Mesenchymal stem cell (in vitro differentiated cells and primary cell): ENCODE results near the gene PIP5K1B.
A peak's percentile ranks its signal among the peaks of the same experiment; 100 is the strongest.

ENCODE experiments used
- DNase-seq: peaks from one replicate; pipeline ENCODE4 v3.0.0-alpha.2; 2013
- H2AFZ ChIP-seq: one replicate; pipeline ENCODE4 v1.6.1; 2013; ENCODE audit warnings: low read depth, mild to moderate bottlenecking, control low read depth, inconsistent platforms, low read length, moderate library complexity
- H2AK5ac ChIP-seq: 2 replicates; pipeline ENCODE4 v1.6.1; 2013; ENCODE audit warnings: low read length, moderate library complexity, mild to moderate bottlenecking, inconsistent platforms; ENCODE audit not compliant: severe bottlenecking
- H2BK120ac ChIP-seq: one replicate; pipeline ENCODE4 v1.6.1; 2013; ENCODE audit warnings: low read depth, mild to moderate bottlenecking, inconsistent platforms, low read length, moderate library complexity
- H2BK12ac ChIP-seq, 2 experiments: one replicate each; pipeline ENCODE4 v1.6.1; 2013; ENCODE audit warnings: inconsistent platforms in 2 of 2, low read length in 2 of 2, mild to moderate bottlenecking in 2 of 2, moderate library complexity in 2 of 2, control low read depth in 1 of 2
- H2BK15ac ChIP-seq: one replicate; pipeline ENCODE4 v1.6.1; 2013; ENCODE audit warnings: mild to moderate bottlenecking, low read depth, inconsistent platforms; ENCODE audit not compliant: poor library complexity, severe bottlenecking
- H2BK5ac ChIP-seq: 2 replicates; pipeline ENCODE4 v1.6.1; 2013; ENCODE audit warnings: low read depth, mild to moderate bottlenecking, low read length, control low read depth, inconsistent platforms; ENCODE audit not compliant: poor library complexity, severe bottlenecking
- H3K14ac ChIP-seq, 2 experiments: one replicate each; pipeline ENCODE4 v1.6.1; 2013; ENCODE audit warnings: inconsistent platforms in 2 of 2, low read length in 2 of 2, control low read depth in 1 of 2, mild to moderate bottlenecking in 1 of 2, moderate library complexity in 1 of 2
- H3K18ac ChIP-seq, 2 experiments: one replicate each; pipeline ENCODE4 v1.6.1; 2013; ENCODE audit warnings: inconsistent platforms in 2 of 2, low read length in 2 of 2, control low read depth in 1 of 2, low read depth in 1 of 2, mild to moderate bottlenecking in 1 of 2
- H3K23ac ChIP-seq, 2 experiments: one replicate each; pipeline ENCODE4 v1.6.1; 2013; ENCODE audit warnings: inconsistent platforms in 2 of 2, low read length in 2 of 2, mild to moderate bottlenecking in 2 of 2, moderate library complexity in 2 of 2, control low read depth in 1 of 2
- H3K27ac ChIP-seq: 2 replicates; pipeline ENCODE4 v1.5.1; 2013; ENCODE audit warnings: mild to moderate bottlenecking, moderate library complexity, low read length, control low read depth, inconsistent platforms; ENCODE audit not compliant: poor library complexity, severe bottlenecking
- H3K27me3 ChIP-seq, 2 experiments: 2 replicates each; pipeline versions ENCODE4 v1.6.1 to v1.7.0; 2013; ENCODE audit warnings: low read length in 2 of 2, mild to moderate bottlenecking in 2 of 2, moderate library complexity in 2 of 2, control low read depth in 1 of 2, inconsistent platforms in 1 of 2; ENCODE audit not compliant: control insufficient read depth in 1 of 2, insufficient read depth in 1 of 2
- H3K36me3 ChIP-seq, 2 experiments: 2 replicates each; pipeline versions ENCODE4 v1.6.1 to v1.7.0; 2013; ENCODE audit warnings: low read length in 2 of 2, control low read depth in 1 of 2, inconsistent platforms in 1 of 2, low read depth in 1 of 2, mild to moderate bottlenecking in 1 of 2; ENCODE audit not compliant: insufficient read depth in 2 of 2, control insufficient read depth in 1 of 2
- H3K4ac ChIP-seq, 2 experiments: one replicate each; pipeline ENCODE4 v1.6.1; 2013; ENCODE audit warnings: inconsistent platforms in 2 of 2, low read length in 2 of 2, mild to moderate bottlenecking in 2 of 2, moderate library complexity in 2 of 2, control low read depth in 1 of 2, low read depth in 1 of 2
- H3K4me1 ChIP-seq: 2 replicates; pipeline ENCODE4 v1.6.1; 2013; ENCODE audit warnings: low read depth, low read length, control low read depth; ENCODE audit not compliant: control insufficient read depth, insufficient read depth
- H3K4me2 ChIP-seq: 2 replicates; pipeline ENCODE4 v1.6.1; 2013; ENCODE audit warnings: low read length, mild to moderate bottlenecking, inconsistent platforms; ENCODE audit not compliant: poor library complexity, severe bottlenecking
- H3K4me3 ChIP-seq, 2 experiments: 2 replicates each; pipeline versions ENCODE4 v1.5.1 to v1.7.0; 2013; ENCODE audit warnings: low read length in 2 of 2, mild to moderate bottlenecking in 2 of 2, control low read depth in 1 of 2, low read depth in 1 of 2; ENCODE audit not compliant: insufficient read depth in 1 of 2
- H3K79me1 ChIP-seq: replicated peaks from 2 replicates; pipeline ENCODE4 v1.6.1; 2013; ENCODE audit warnings: mild to moderate bottlenecking, control low read depth, low read length, inconsistent platforms; ENCODE audit not compliant: poor library complexity, severe bottlenecking
- H3K9ac ChIP-seq: 2 replicates; pipeline ENCODE4 v1.7.0; 2013; ENCODE audit warnings: mild to moderate bottlenecking, low read length, moderate library complexity
- H3K9me3 ChIP-seq: 2 replicates; pipeline ENCODE4 v1.7.0; 2013; ENCODE audit warnings: mild to moderate bottlenecking, low read length; ENCODE audit not compliant: control insufficient read depth
- H4K8ac ChIP-seq: one replicate; pipeline ENCODE4 v1.6.1; 2013; ENCODE audit warnings: inconsistent platforms, mild to moderate bottlenecking, low read length, moderate library complexity
- H4K91ac ChIP-seq: one replicate; pipeline ENCODE4 v1.6.1; 2013; ENCODE audit warnings: mild to moderate bottlenecking, low read length, inconsistent platforms
- WGBS: methylation state at CpG from one replicate; pipeline ENCODE4 v1.1.7; 2013; ENCODE audit warnings: mixed read lengths; 5-methylcytosine and 5-hydroxymethylcytosine counted together

Gene PIP5K1B

GRCh38 chr9:68741234-68741633 is 36.2 kb downstream of the PIP5K1B start:
- H3K27me3 ChIP-seq, result peaks cover 0 to 3% of the 10 kb centered on the region in 2 experiments
- H3K36me3 ChIP-seq, result no peaks in the 10 kb centered on the region
- no peak overlapping the region for H3K4ac ChIP-seq
- no peak for DNase-seq
- 81% methylated on average over 4 of the region's 4 CpGs for WGBS
- peak overlapping the region; percentile 2 for H3K4me2 ChIP-seq
- no peak overlapping the region for H2BK12ac ChIP-seq
- H4K91ac ChIP-seq, result no peak overlapping the region
- no peak overlapping the region for H3K4me3 ChIP-seq
- no peaks in the 10 kb centered on the region for H3K4me1 ChIP-seq
- no peak overlapping the region for H4K8ac ChIP-seq
- H3K18ac ChIP-seq, result no peak overlapping the region
- no peak overlapping the region for H3K14ac ChIP-seq
- H3K79me1 ChIP-seq, result no peaks in the 10 kb centered on the region
- H3K9ac ChIP-seq, result no peak overlapping the region
- H2AFZ ChIP-seq, result no peak overlapping the region
- no peaks in the 10 kb centered on the region for H3K9me3 ChIP-seq
- H2AK5ac ChIP-seq, result no peak overlapping the region
- H3K27ac ChIP-seq, result no peak overlapping the region
- no peak overlapping the region for H2BK120ac ChIP-seq
- peak overlapping the region; percentile 70 for H2BK5ac ChIP-seq
- no peak overlapping the region for H2BK15ac ChIP-seq
- H3K23ac ChIP-seq, result no peak overlapping the region

- H4K91ac ChIP-seq, result no peak overlapping the region
- H3K23ac ChIP-seq, result no peak overlapping the region
- no peak overlapping the region for H2AFZ ChIP-seq
- H3K4me1 ChIP-seq, result no peaks in the 10 kb centered on the region
- H2BK12ac ChIP-seq, result no peak overlapping the region
- H3K14ac ChIP-seq, result no peak overlapping the region
- no peak overlapping the region for H3K9ac ChIP-seq
- H3K4ac ChIP-seq, result no peak overlapping the region
- H2BK15ac ChIP-seq, result no peak overlapping the region
- no peaks in the 10 kb centered on the region for H3K9me3 ChIP-seq
- no peak overlapping the region for H3K4me3 ChIP-seq
- H2AK5ac ChIP-seq, result no peak overlapping the region
- H2BK5ac ChIP-seq, result no peak overlapping the region
- no peak overlapping the region for H3K4me2 ChIP-seq
- WGBS, result 68% methylated on average over 2 of the region's 3 CpGs
- no peak overlapping the region for H4K8ac ChIP-seq
- H3K79me1 ChIP-seq, result no peaks in the 10 kb centered on the region
- peaks cover 0 to 3% of the 10 kb centered on the region in 2 experiments for H3K27me3 ChIP-seq
- no peak overlapping the region for H3K18ac ChIP-seq
- DNase-seq, result no peak
- no peak overlapping the region for H3K27ac ChIP-seq
- H2BK120ac ChIP-seq, result no peak overlapping the region
- H3K36me3 ChIP-seq, result no peaks in the 10 kb centered on the region
Observed at GRCh38 chr9:68741704-68742332, 36.8 kb downstream of the PIP5K1B start.

GRCh38 chr9:68742333-68742730 is 37.3 kb downstream of the PIP5K1B start:
- no peak overlapping the region for H3K18ac ChIP-seq
- H2BK5ac ChIP-seq, result no peak overlapping the region
- WGBS, result 86% methylated on average over 1 of the region's 2 CpGs
- no peak overlapping the region for H3K27ac ChIP-seq
- no peak overlapping the region for H3K23ac ChIP-seq
- H3K4ac ChIP-seq, result no peak overlapping the region
- H3K4me3 ChIP-seq, result no peak overlapping the region
- no peaks in the 10 kb centered on the region for H3K36me3 ChIP-seq
- no peak overlapping the region for H3K14ac ChIP-seq
- H3K27me3 ChIP-seq, result peaks cover 0 to 3% of the 10 kb centered on the region in 2 experiments
- H4K91ac ChIP-seq, result no peak overlapping the region
- no peak overlapping the region for H2AK5ac ChIP-seq
- no peaks in the 10 kb centered on the region for H3K79me1 ChIP-seq
- no peak overlapping the region for H2BK12ac ChIP-seq
- H3K4me1 ChIP-seq, result no peaks in the 10 kb centered on the region
- H4K8ac ChIP-seq, result no peak overlapping the region
- H2BK15ac ChIP-seq, result no peak overlapping the region
- H2AFZ ChIP-seq, result no peak overlapping the region
- no peak overlapping the region for H3K9ac ChIP-seq
- DNase-seq, result no peak
- H3K9me3 ChIP-seq, result no peaks in the 10 kb centered on the region
- H3K4me2 ChIP-seq, result no peak overlapping the region
- H2BK120ac ChIP-seq, result no peak overlapping the region

- H3K79me1 ChIP-seq, result no peaks in the 10 kb centered on the region
- no peak overlapping the region for H3K14ac ChIP-seq
- H2AFZ ChIP-seq, result no peak overlapping the region
- no peak overlapping the region for H4K91ac ChIP-seq
- no peaks in the 10 kb centered on the region for H3K36me3 ChIP-seq
- H2BK15ac ChIP-seq, result no peak overlapping the region
- H3K18ac ChIP-seq, result no peak overlapping the region
- H3K4ac ChIP-seq, result no peak overlapping the region
- H3K4me2 ChIP-seq, result no peak overlapping the region
- H3K9ac ChIP-seq, result no peak overlapping the region
- H2AK5ac ChIP-seq, result no peak overlapping the region
- no peak overlapping the region for H2BK12ac ChIP-seq
- peaks cover 0 to 3% of the 10 kb centered on the region in 2 experiments for H3K27me3 ChIP-seq
- no peaks in the 10 kb centered on the region for H3K9me3 ChIP-seq
- H2BK120ac ChIP-seq, result no peak overlapping the region
- no peak overlapping the region for H3K4me3 ChIP-seq
- DNase-seq, result no peak
- WGBS, result no CpG with 5 or more reads among the region's 1 CpG
- no peak overlapping the region for H3K27ac ChIP-seq
- no peak overlapping the region for H4K8ac ChIP-seq
- no peak overlapping the region for H2BK5ac ChIP-seq
- no peak overlapping the region for H3K23ac ChIP-seq
- no peaks in the 10 kb centered on the region for H3K4me1 ChIP-seq
Observed at GRCh38 chr9:68744426-68744825, 39.4 kb downstream of the PIP5K1B start.
